Uterus (tissue), 4 donors: ENCODE data around the gene ANKS6. TPM values are rescaled to one million over a fixed set of nuclear protein-coding genes. Genes with fewer than 3 reads are reported as not detected.

Source experiments
- DNase-seq, 2 donors: peaks; one replicate each; pipeline ENCODE4 v3.0.0-alpha.2; 2019 to 2020
- H3K27ac ChIP-seq, 2 donors: fragments of 200-600 bp; sonication (generic); 1 replicate in 1 of 2; 2 replicates in 1 of 2; pipeline ENCODE4 v1.5.1; 2016 to 2018
- H3K27me3 ChIP-seq, 2 donors: fragments of 200-600 bp; sonication (generic); one replicate each; pipeline ENCODE4 v1.5.1; 2018 to 2019; ENCODE audit warnings: control low read depth in 1 of 2
- H3K36me3 ChIP-seq, 2 donors: fragments of 200-600 bp; sonication (generic); one replicate each; pipeline ENCODE4 v1.5.1; 2019; ENCODE audit warnings: control low read depth in 1 of 2
- H3K4me1 ChIP-seq, 2 donors: fragments of 200-600 bp; sonication (generic); one replicate each; pipeline ENCODE4 v1.5.1; 2018 to 2019; ENCODE audit warnings: control low read depth in 1 of 2
- H3K4me3 ChIP-seq, 2 donors: fragments of 200-600 bp; sonication (generic); 1 replicate in 1 of 2; 2 replicates in 1 of 2; pipeline ENCODE4 v1.5.1; 2018 to 2019; ENCODE audit warnings: mild to moderate bottlenecking in 1 of 2
- H3K9me3 ChIP-seq, 2 donors: fragments of 200-600 bp; sonication (generic); one replicate each; pipeline ENCODE4 v1.5.1; 2019; ENCODE audit warnings: control low read depth in 1 of 2
- POLR2A ChIP-seq, 2 donors: fragments of 450-650 bp; IDR thresholded peaks; one replicate each; pipeline ENCODE4 v1.6.1; 2016; ENCODE audit warnings: antibody characterized with exemption in 2 of 2, mild to moderate bottlenecking in 1 of 2, moderate library complexity in 1 of 2
- intact Hi-C: fragments of 100-400 bp; cut with DNase I; formaldehyde crosslinking; loops from one replicate; pipeline ENCODE4 v1.15.1; 2023; ENCODE audit warnings: low total_unique reads
- total RNA-seq, 4 donors: library from RNA; depleted of rRNA in 3 of 4; stranded (reverse); fragments of >200 nt in 3 of 4; gene quantifications; one replicate each; pipeline versions ENCODE4 v1.1.0 to v1.2.4, GENCODE V29; 2014 to 2023
- TF ChIP-seq, protein P1 (sequence below), 4 experiments: fragments of 200-600 bp in 2 of 4; fragments of 450-650 bp in 2 of 4; sonication (generic) in 2 of 4; IDR thresholded peaks; one replicate each; pipeline ENCODE4 v1.5.1; 2016 to 2019; ENCODE audit warnings: antibody characterized with exemption in 4 of 4, mild to moderate bottlenecking in 2 of 4, moderate library complexity in 1 of 4
- donor health status: DM: yes; HTN: yes; CAD: no.

Gene ANKS6
- total RNA-seq, 4 donors from 2014 or later: 2.6 to 26.9 (median 13.7) TPM

DNA sequence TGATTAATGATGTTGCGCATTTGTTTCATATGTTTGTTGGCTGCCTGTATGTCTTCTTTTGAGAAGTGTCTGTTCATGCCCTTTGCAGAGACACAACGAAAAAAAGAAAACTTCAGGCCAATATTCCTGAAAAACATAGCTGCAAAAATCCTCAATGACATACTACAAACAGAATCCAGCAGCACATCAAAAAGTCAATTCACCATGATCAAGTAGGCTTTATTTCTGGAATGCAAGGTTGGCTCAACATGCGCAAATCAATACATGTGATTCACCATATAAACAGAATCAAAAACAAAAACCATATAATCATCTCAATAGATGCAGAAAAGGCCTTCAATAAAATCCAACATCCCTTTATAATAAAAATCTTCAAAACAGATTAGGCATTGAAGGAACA lies 1.9 kb upstream of the ANKS6 start:
- Histone ChIP-seq H3K27ac (no peak overlapping the region), H3K36me3 (no peaks in the 10 kb centered on the region), H3K27me3 (no peaks in the 10 kb centered on the region), H3K4me1 (peaks cover 0 to 5% of the 10 kb centered on the region in 2 donors), H3K4me3 (no peak overlapping the region), H3K9me3 (no peaks in the 10 kb centered on the region)
- TF ChIP-seq POLR2A (IDR thresholded peaks at IDR 0.05): no peak
- TF ChIP-seq, protein P1, sequence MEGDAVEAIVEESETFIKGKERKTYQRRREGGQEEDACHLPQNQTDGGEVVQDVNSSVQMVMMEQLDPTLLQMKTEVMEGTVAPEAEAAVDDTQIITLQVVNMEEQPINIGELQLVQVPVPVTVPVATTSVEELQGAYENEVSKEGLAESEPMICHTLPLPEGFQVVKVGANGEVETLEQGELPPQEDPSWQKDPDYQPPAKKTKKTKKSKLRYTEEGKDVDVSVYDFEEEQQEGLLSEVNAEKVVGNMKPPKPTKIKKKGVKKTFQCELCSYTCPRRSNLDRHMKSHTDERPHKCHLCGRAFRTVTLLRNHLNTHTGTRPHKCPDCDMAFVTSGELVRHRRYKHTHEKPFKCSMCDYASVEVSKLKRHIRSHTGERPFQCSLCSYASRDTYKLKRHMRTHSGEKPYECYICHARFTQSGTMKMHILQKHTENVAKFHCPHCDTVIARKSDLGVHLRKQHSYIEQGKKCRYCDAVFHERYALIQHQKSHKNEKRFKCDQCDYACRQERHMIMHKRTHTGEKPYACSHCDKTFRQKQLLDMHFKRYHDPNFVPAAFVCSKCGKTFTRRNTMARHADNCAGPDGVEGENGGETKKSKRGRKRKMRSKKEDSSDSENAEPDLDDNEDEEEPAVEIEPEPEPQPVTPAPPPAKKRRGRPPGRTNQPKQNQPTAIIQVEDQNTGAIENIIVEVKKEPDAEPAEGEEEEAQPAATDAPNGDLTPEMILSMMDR (IDR thresholded peaks at IDR 0.05): no peak
- DNase-seq: no peak
- intact Hi-C loops: no loop called here

GRCh38 chr9:98797491-98797890 lies 1.1 kb upstream of the ANKS6 start:
- intact Hi-C loops: no loop called here

DNA sequence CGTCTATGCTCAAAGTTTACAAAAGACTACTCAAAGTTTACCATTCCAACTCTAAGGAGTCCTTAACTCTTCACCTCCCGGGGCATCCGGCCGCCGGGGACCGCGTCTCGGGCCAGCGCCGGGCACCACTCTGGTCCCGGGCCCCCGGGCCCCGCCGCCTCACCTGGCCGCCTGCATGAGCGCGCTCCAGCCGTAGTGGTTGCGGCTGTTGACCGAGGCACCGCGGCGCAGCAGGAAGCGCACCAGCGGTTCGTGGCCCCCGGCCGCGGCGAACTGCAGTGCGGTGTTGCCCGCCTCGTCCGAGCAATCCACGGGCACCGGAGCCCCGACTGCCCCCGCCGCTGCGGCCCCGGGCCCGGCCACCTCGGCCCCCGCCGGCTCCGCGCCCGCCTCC lies 388 bp downstream of the ANKS6 start:
- peak overlapping the region; percentile 55 to 63 for H3K27ac ChIP-seq
- H3K4me3 ChIP-seq: peak overlapping the region; percentile 38 to 87
- no peaks in the 10 kb centered on the region for H3K27me3 ChIP-seq
- peaks cover 0 to 5% of the 10 kb centered on the region in 2 donors for H3K4me1 ChIP-seq
- no peak for DNase-seq
- no peaks in the 10 kb centered on the region for H3K9me3 ChIP-seq
- TF ChIP-seq, protein P1 (IDR thresholded peaks at IDR 0.05): no peak
- no peak for TF ChIP-seq POLR2A (IDR thresholded peaks at IDR 0.05)
- intact Hi-C loops: no loop called here
- no peaks in the 10 kb centered on the region for H3K36me3 ChIP-seq

More at GRCh38 chr9:98797491-98797890, 1.1 kb upstream of the ANKS6 start:
- Histone ChIP-seq H3K9me3 (no peaks in the 10 kb centered on the region), H3K27ac (no peak overlapping the region), H3K36me3 (no peaks in the 10 kb centered on the region), H3K4me3 (no peak overlapping the region), H3K4me1 (peaks cover 0 to 5% of the 10 kb centered on the region in 2 donors), H3K27me3 (no peaks in the 10 kb centered on the region)
- no peak for DNase-seq
- TF ChIP-seq POLR2A (IDR thresholded peaks at IDR 0.05): no peak
- TF ChIP-seq, protein P1 (IDR thresholded peaks at IDR 0.05): no peak

GRCh38 chr9:98795295-98795955 lies 930 bp downstream of the ANKS6 start:
- Histone ChIP-seq H3K4me3 (peak overlapping the region; percentile 38 to 87), H3K4me1 (peaks cover 0 to 8% of the 10 kb centered on the region in 2 donors), H3K27ac (peak overlapping the region; percentile 55 to 63), H3K36me3 (no peaks in the 10 kb centered on the region), H3K9me3 (no peaks in the 10 kb centered on the region), H3K27me3 (no peaks in the 10 kb centered on the region)
- intact Hi-C loops: no loop called here
- no peak for DNase-seq
- no peak for TF ChIP-seq POLR2A (IDR thresholded peaks at IDR 0.05)
- TF ChIP-seq, protein P1 (IDR thresholded peaks at IDR 0.05): no peak

- Histone ChIP-seq H3K9me3 (no peaks in the 10 kb centered on the region), H3K36me3 (no peaks in the 10 kb centered on the region), H3K4me3 (no peak overlapping the region), H3K4me1 (peaks cover 0 to 8% of the 10 kb centered on the region in 2 donors), H3K27ac (no peak overlapping the region), H3K27me3 (no peaks in the 10 kb centered on the region)
- TF ChIP-seq POLR2A (IDR thresholded peaks at IDR 0.05): no peak
- TF ChIP-seq, protein P1 (IDR thresholded peaks at IDR 0.05): no peak
- intact Hi-C loops: no loop called here
- DNase-seq: no peak
Observed at GRCh38 chr9:98794802-98795201, 1.6 kb downstream of the ANKS6 start.
